Body of pancreas (tissue), 4 donors: ENCODE data around the gene ADAMTSL5.
"Not testable (repeated sequence)": the region's sequence is repeated elsewhere in the genome, so short reads cannot be mapped to it uniquely, and the experiment has no call there.

ENCODE experiments used
- CTCF ChIP-seq, 7 experiments: fragments of 450-650 bp in 4 of 7; fragments of 200-600 bp in 3 of 7; sonication (generic) in 3 of 7; IDR thresholded peaks; one replicate each; pipeline ENCODE4 v1.5.1; 2016 to 2019; ENCODE audit warnings: antibody characterized with exemption in 7 of 7
- POLR2A ChIP-seq, 3 donors: fragments of 450-650 bp; IDR thresholded peaks; one replicate each; pipeline ENCODE4 v1.6.1; 2016; ENCODE audit warnings: antibody characterized with exemption in 3 of 3, mild to moderate bottlenecking in 2 of 3

GRCh38 chr19:1530856-1531255 is 18.0 kb upstream of the ADAMTSL5 start:
- TF ChIP-seq CTCF, POLR2A (IDR thresholded peaks at IDR 0.05): not testable (repeated sequence)
